H9 (cell line): ENCODE results near the gene PCBP1. TPM values are rescaled to one million over a fixed set of nuclear protein-coding genes. Genes with fewer than 3 reads are reported as not detected.
A peak's percentile ranks its signal among the peaks of the same experiment; 100 is the strongest.

ENCODE experiments used
- DNase-seq: peaks from one replicate; pipeline ENCODE4 v3.0.0-alpha.2; 2017
- H2AFZ ChIP-seq: one replicate; pipeline ENCODE4 v1.6.1; 2013; ENCODE audit warnings: mild to moderate bottlenecking, low read length, control low read depth, moderate library complexity
- H2AK5ac ChIP-seq: 2 replicates; pipeline ENCODE4 v1.6.1; 2013; ENCODE audit warnings: low read length, control low read depth, mixed read lengths; ENCODE audit not compliant: insufficient read length
- H2BK120ac ChIP-seq: one replicate; pipeline ENCODE4 v1.6.1; 2013; ENCODE audit warnings: low read depth, mild to moderate bottlenecking, low read length, control low read depth, inconsistent platforms; ENCODE audit not compliant: poor library complexity, severe bottlenecking
- H2BK12ac ChIP-seq: 2 replicates; pipeline ENCODE4 v1.6.1; 2013; ENCODE audit warnings: low read length, control low read depth, mixed read lengths, low read depth; ENCODE audit not compliant: insufficient read length
- H2BK15ac ChIP-seq: 2 replicates; pipeline ENCODE4 v1.6.1; 2013; ENCODE audit warnings: low read depth, low read length, control low read depth
- H2BK20ac ChIP-seq: one replicate; pipeline ENCODE4 v1.6.1; 2013; ENCODE audit warnings: low read depth, mild to moderate bottlenecking, low read length, control low read depth, inconsistent platforms; ENCODE audit not compliant: poor library complexity, severe bottlenecking
- H2BK5ac ChIP-seq: 2 replicates; pipeline ENCODE4 v1.6.1; 2013; ENCODE audit warnings: low read length, control low read depth, mixed read lengths; ENCODE audit not compliant: insufficient read length
- H3K14ac ChIP-seq: 2 replicates; pipeline ENCODE4 v1.6.1; 2013; ENCODE audit warnings: low read length, control low read depth; ENCODE audit not compliant: insufficient read depth
- H3K18ac ChIP-seq: 2 replicates; pipeline ENCODE4 v1.6.1; 2013; ENCODE audit warnings: low read depth, mild to moderate bottlenecking, mixed read lengths, low read length, control low read depth; ENCODE audit not compliant: insufficient read length
- H3K23ac ChIP-seq: 2 replicates; pipeline ENCODE4 v1.6.1; 2013; ENCODE audit warnings: low read length, control low read depth, mixed read lengths, low read depth; ENCODE audit not compliant: insufficient read length
- H3K23me2 ChIP-seq: 2 replicates; pipeline ENCODE4 v1.6.1; 2013; ENCODE audit warnings: low read depth, mild to moderate bottlenecking, mixed read lengths, low read length, control low read depth; ENCODE audit not compliant: insufficient read length, poor library complexity, severe bottlenecking
- H3K27ac ChIP-seq: 2 replicates; pipeline ENCODE4 v1.5.1; 2013; ENCODE audit warnings: low read length, control low read depth, mixed read lengths, low read depth; ENCODE audit not compliant: insufficient read length
- H3K27me3 ChIP-seq: 2 replicates; pipeline ENCODE4 v1.6.1; 2013; ENCODE audit warnings: low read length, control low read depth, inconsistent platforms; ENCODE audit not compliant: insufficient read depth
- H3K4ac ChIP-seq: 2 replicates; pipeline ENCODE4 v1.6.1; 2013; ENCODE audit warnings: low read depth, mild to moderate bottlenecking, control low read depth, inconsistent platforms, low read length, moderate library complexity
- H3K4me1 ChIP-seq: 2 replicates; pipeline ENCODE4 v1.6.1; 2013; ENCODE audit warnings: low read length, control low read depth, inconsistent platforms; ENCODE audit not compliant: insufficient read depth
- H3K4me2 ChIP-seq: 2 replicates; pipeline ENCODE4 v1.6.1; 2013; ENCODE audit warnings: low read length, control low read depth, mixed read lengths; ENCODE audit not compliant: insufficient read length, insufficient read depth
- H3K56ac ChIP-seq: 2 replicates; pipeline ENCODE4 v1.6.1; 2013; ENCODE audit warnings: low read depth, mild to moderate bottlenecking, mixed read lengths, low read length, control low read depth; ENCODE audit not compliant: insufficient read length
- H3K79me1 ChIP-seq: 2 replicates; pipeline ENCODE4 v1.6.1; 2013; ENCODE audit warnings: low read depth, mild to moderate bottlenecking, moderate library complexity, low read length, control low read depth, inconsistent platforms; ENCODE audit not compliant: insufficient read depth, poor library complexity, severe bottlenecking
- H3K79me2 ChIP-seq: 2 replicates; pipeline ENCODE4 v1.6.1; 2013; ENCODE audit warnings: low read length, control low read depth, inconsistent platforms; ENCODE audit not compliant: insufficient read depth
- H3K9ac ChIP-seq: 2 replicates; pipeline ENCODE4 v1.6.1; 2013; ENCODE audit warnings: low read length, control low read depth, mixed read lengths; ENCODE audit not compliant: insufficient read length; ENCODE audit errors: extremely low read depth
- H3K9me3 ChIP-seq: one replicate; pipeline ENCODE4 v1.6.1; 2013; ENCODE audit warnings: low read depth, low read length, inconsistent platforms; ENCODE audit not compliant: control insufficient read depth
- H3T11ph ChIP-seq: one replicate; pipeline ENCODE4 v1.6.1; 2013; ENCODE audit warnings: mild to moderate bottlenecking, low read length, control low read depth, inconsistent platforms
- H4K20me1 ChIP-seq: one replicate; pipeline ENCODE4 v1.6.1; 2013; ENCODE audit not compliant: control insufficient read depth, insufficient read length, insufficient read depth
- H4K5ac ChIP-seq: 2 replicates; pipeline ENCODE4 v1.6.1; 2013; ENCODE audit warnings: low read depth, mild to moderate bottlenecking, mixed read lengths, low read length, control low read depth; ENCODE audit not compliant: insufficient read length
- H4K8ac ChIP-seq: replicated peaks from 2 replicates; pipeline ENCODE4 v1.6.1; 2013; ENCODE audit warnings: low read length, control low read depth, mixed read lengths, low read depth; ENCODE audit not compliant: insufficient read length
- H4K91ac ChIP-seq: 2 replicates; pipeline ENCODE4 v1.6.1; 2013; ENCODE audit warnings: low read depth, mild to moderate bottlenecking, moderate library complexity, mixed read lengths, low read length, control low read depth; ENCODE audit not compliant: insufficient read length
- H3K27ac Mint-ChIP-seq, 3 experiments: 2 replicates in 2 of 3; 3 replicates in 1 of 3; pipeline ENCODE4 v1.8.0; 2020 to 2021; ENCODE audit warnings: mixed read lengths in 3 of 3, mild to moderate bottlenecking in 1 of 3, moderate library complexity in 1 of 3
- H3K27me3 Mint-ChIP-seq: 2 replicates; pipeline ENCODE4 v1.8.0; 2021; ENCODE audit warnings: low read depth, mild to moderate bottlenecking, moderate library complexity, mixed read lengths
- H3K36me3 Mint-ChIP-seq, 3 experiments: 2 replicates in 2 of 3; 3 replicates in 1 of 3; pipeline ENCODE4 v1.8.0; 2020 to 2021; ENCODE audit warnings: low read depth in 3 of 3, mixed read lengths in 3 of 3; ENCODE audit not compliant: insufficient read depth in 1 of 3
- H3K4me1 Mint-ChIP-seq, 2 experiments: 2 replicates each; pipeline ENCODE4 v1.8.0; 2020; ENCODE audit warnings: mixed read lengths in 2 of 2
- H3K4me3 Mint-ChIP-seq, 2 experiments: 2 replicates in 1 of 2; 3 replicates in 1 of 2; pipeline ENCODE4 v1.8.0; 2020 to 2021; ENCODE audit warnings: mild to moderate bottlenecking in 2 of 2, mixed read lengths in 2 of 2, moderate library complexity in 1 of 2
- H3K9me3 Mint-ChIP-seq, 2 experiments: 2 replicates in 1 of 2; 3 replicates in 1 of 2; pipeline ENCODE4 v1.8.0; 2020; ENCODE audit warnings: mild to moderate bottlenecking in 2 of 2, mixed read lengths in 2 of 2, moderate library complexity in 1 of 2
- WGBS: extraction: QIAGEN DNeasy Blood & Tissue Kit; methylation state at CpG from one replicate; pipeline ENCODE4 v1.1.7; 2013; ENCODE audit warnings: missing lambda C conversion rate, low lambda C conversion rate, mixed read lengths; ENCODE audit not compliant: insufficient read length; ENCODE audit errors: extremely low coverage; 5-methylcytosine and 5-hydroxymethylcytosine counted together
- total RNA-seq: library from RNA; stranded (reverse); gene quantifications from 2 replicates; pipeline ENCODE4 v1.2.1, GENCODE V29; 2021
- TF ChIP-seq, protein P1 (sequence below): fragments of 200-600 bp; sonication (generic); conservative IDR thresholded peaks from 3 replicates; pipeline ENCODE4 v1.8.0; 2021; ENCODE audit warnings: antibody characterized with exemption, mild to moderate bottlenecking

The PCBP1 gene
- total RNA-seq, 1 experiment from 2014 or later, result 457 TPM

DNA sequence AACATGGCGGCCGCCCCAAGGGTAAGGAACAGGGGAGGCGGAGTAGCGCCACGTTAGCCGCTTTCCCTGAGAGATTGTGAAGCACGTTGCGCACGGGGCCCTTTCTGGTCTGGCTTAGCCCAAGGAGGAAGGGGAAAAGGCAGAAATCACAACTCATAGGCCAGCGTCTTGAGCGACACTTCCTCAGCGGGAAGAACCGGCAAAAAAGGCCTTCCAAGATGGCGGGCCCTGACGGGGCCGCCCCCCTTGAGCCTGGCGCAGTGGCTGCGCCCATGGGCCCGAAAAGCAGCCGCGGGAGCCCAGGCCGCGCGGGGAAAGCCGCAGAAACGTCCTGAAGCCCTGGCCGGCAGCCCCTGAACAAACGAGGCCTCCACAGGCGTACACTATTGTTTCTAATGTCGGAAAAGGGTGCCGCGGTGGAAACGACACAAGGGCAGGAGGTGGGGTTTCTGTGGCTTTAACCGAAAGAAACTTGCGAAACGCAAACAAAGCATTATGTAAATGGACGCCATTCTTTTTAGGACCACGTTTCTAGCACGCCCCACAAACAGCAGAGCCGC lies 919 bp upstream of the PCBP1 start:
- Histone ChIP-seq H3K56ac (peak overlapping the region; percentile 98), H3K23me2 (peaks cover 24% of the 10 kb centered on the region), H3K9me3 (no peaks in the 10 kb centered on the region), H4K20me1 (no peaks in the 10 kb centered on the region), H3K27ac (peak overlapping the region; percentile 100), H4K5ac (peak overlapping the region; percentile 98), H2AFZ (no peak overlapping the region), H3K27me3 (no peaks in the 10 kb centered on the region), H2BK15ac (peak overlapping the region; percentile 90; the same call in 1 of the 2 replicates), H3K79me1 (no peaks in the 10 kb centered on the region), H2BK20ac (no peak overlapping the region), H4K8ac (peak overlapping the region; percentile 98), H2AK5ac (peak overlapping the region; percentile 6), H4K91ac (peak overlapping the region; percentile 98), H3K18ac (peak overlapping the region; percentile 100), H2BK5ac (peak overlapping the region; percentile 98), H3K14ac (peak overlapping the region; percentile 97), H3K79me2 (peaks cover 9% of the 10 kb centered on the region; the same call in 1 of the 2 replicates), H2BK120ac (peak overlapping the region; percentile 100), H3T11ph (peak overlapping the region; percentile 99), H3K4ac (peak overlapping the region; percentile 92), H3K23ac (peak overlapping the region; percentile 11), H3K9ac (peak overlapping the region; percentile 98), H3K4me1 (peaks cover 3% of the 10 kb centered on the region), H2BK12ac (peak overlapping the region; percentile 95), H3K4me2 (peak overlapping the region; percentile 67)
- no CpG with 5 or more reads among the region's 40 CpGs for WGBS
- Mint-ChIP-seq H3K9me3 (peaks cover 3 to 12% of the 10 kb centered on the region in 2 experiments; a peak in 4 of 5 replicates), H3K4me3 (peak overlapping the region; percentile 91 to 99), H3K27ac (peak overlapping the region; percentile 100), H3K4me1 (peaks cover 41 to 44% of the 10 kb centered on the region in 2 experiments), H3K36me3 (peaks cover 31 to 43% (median 43%) of the 10 kb centered on the region in 3 experiments), H3K27me3 (peaks cover 4% of the 10 kb centered on the region)
- TF ChIP-seq, protein P1, sequence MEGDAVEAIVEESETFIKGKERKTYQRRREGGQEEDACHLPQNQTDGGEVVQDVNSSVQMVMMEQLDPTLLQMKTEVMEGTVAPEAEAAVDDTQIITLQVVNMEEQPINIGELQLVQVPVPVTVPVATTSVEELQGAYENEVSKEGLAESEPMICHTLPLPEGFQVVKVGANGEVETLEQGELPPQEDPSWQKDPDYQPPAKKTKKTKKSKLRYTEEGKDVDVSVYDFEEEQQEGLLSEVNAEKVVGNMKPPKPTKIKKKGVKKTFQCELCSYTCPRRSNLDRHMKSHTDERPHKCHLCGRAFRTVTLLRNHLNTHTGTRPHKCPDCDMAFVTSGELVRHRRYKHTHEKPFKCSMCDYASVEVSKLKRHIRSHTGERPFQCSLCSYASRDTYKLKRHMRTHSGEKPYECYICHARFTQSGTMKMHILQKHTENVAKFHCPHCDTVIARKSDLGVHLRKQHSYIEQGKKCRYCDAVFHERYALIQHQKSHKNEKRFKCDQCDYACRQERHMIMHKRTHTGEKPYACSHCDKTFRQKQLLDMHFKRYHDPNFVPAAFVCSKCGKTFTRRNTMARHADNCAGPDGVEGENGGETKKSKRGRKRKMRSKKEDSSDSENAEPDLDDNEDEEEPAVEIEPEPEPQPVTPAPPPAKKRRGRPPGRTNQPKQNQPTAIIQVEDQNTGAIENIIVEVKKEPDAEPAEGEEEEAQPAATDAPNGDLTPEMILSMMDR, result no peak
- DNase-seq, result peak; percentile 62
